Endothelial cell of umbilical vein (primary cell): ENCODE data around the gene HDGFL2. TPM values are rescaled to one million over a fixed set of nuclear protein-coding genes. Genes with fewer than 3 reads are reported as not detected.

Experiments
- BruUV-seq: library from RNA; stranded (reverse); fragments of 400-500 nt; replicated peaks from 2 replicates; lab custom pipeline; 2021; lab: Mats Ljungman, UMichigan
- CTCF ChIA-PET: fragments of 300-600, 350-600 bp; sonication (Branson Sonifier 250); formaldehyde crosslinking; loops from one replicate; lab custom pipeline; 2021; ENCODE audit warnings: antibody characterized with exemption, inconsistent platforms; lab: Charles Lee
- POLR2A ChIA-PET: fragments of 300-600, 350-600 bp; sonication (Branson Sonifier 250); formaldehyde crosslinking; loops from one replicate; lab custom pipeline; 2021; ENCODE audit warnings: antibody characterized with exemption, inconsistent platforms; lab: Charles Lee
- DNase-seq: peaks from one replicate; pipeline ENCODE4 v3.0.0-alpha.2; 2011; ENCODE audit warnings: low read depth, low spot score
- FAIRE-seq: peaks from 2 replicates; lab custom pipeline; 2011; peaks lifted over from hg19 to GRCh38; lab: Jason Lieb, UNC
- H2AFZ ChIP-seq: 2 replicates; pipeline ENCODE4 v1.6.0; 2012; ENCODE audit warnings: low read depth, low read length, control low read depth, inconsistent platforms
- H3K27ac ChIP-seq: 2 replicates; pipeline ENCODE4 v1.5.1; 2011; ENCODE audit warnings: low read depth, mild to moderate bottlenecking, control low read depth, low read length, moderate library complexity; ENCODE audit not compliant: insufficient read depth
- H3K27me3 ChIP-seq, 2 experiments: 2 replicates each; pipeline versions ENCODE4 v1.6.0 to v1.6.1; 2011; ENCODE audit warnings: low read length in 2 of 2, mixed read lengths in 1 of 2; ENCODE audit not compliant: control insufficient read depth in 2 of 2, insufficient read depth in 2 of 2
- H3K36me3 ChIP-seq, 2 experiments: 2 replicates in 1 of 2; 3 replicates in 1 of 2; pipeline ENCODE4 v1.5.1; 2011; ENCODE audit warnings: low read length in 2 of 2, mild to moderate bottlenecking in 1 of 2, moderate library complexity in 1 of 2; ENCODE audit not compliant: control insufficient read depth in 2 of 2, insufficient read depth in 2 of 2; ENCODE audit errors: extremely low read depth in 1 of 2
- H3K4me1 ChIP-seq: 3 replicates; pipeline ENCODE4 v1.5.1; 2011; ENCODE audit warnings: mild to moderate bottlenecking, low read length; ENCODE audit not compliant: control insufficient read depth, insufficient read depth; ENCODE audit errors: extremely low read depth
- H3K4me2 ChIP-seq: 2 replicates; pipeline ENCODE4 v1.6.1; 2011; ENCODE audit warnings: low read length, control low read depth, mixed read lengths; ENCODE audit not compliant: insufficient read depth
- H3K4me3 ChIP-seq, 3 experiments: fragments of 200-600 bp in 1 of 3; sonication (generic), shearing (Covaris generic) in 1 of 3; replicated peaks in 1 of 3; 2 replicates each; pipeline ENCODE4 v1.5.1; 2011 to 2016; ENCODE audit warnings: control low read depth in 3 of 3, low read length in 3 of 3, mild to moderate bottlenecking in 2 of 3, inconsistent platforms in 1 of 3, low read depth in 1 of 3, moderate library complexity in 1 of 3; ENCODE audit not compliant: insufficient read depth in 1 of 3
- H3K79me2 ChIP-seq: 2 replicates; pipeline ENCODE4 v1.6.0; 2012; ENCODE audit warnings: low read length, inconsistent platforms; ENCODE audit not compliant: control insufficient read depth, insufficient read depth
- H3K9ac ChIP-seq: replicated peaks from 2 replicates; pipeline ENCODE3; 2011; ENCODE audit warnings: low read length, control low read depth; ENCODE audit not compliant: insufficient read depth; ENCODE audit errors: extremely low read depth
- H3K9me1 ChIP-seq: replicated peaks from 3 replicates; pipeline ENCODE4 v1.6.0; 2011; ENCODE audit warnings: mild to moderate bottlenecking, low read length; ENCODE audit not compliant: control insufficient read depth, insufficient read depth; ENCODE audit errors: extremely low read depth
- H3K9me3 ChIP-seq: replicated peaks from 2 replicates; pipeline ENCODE4 v1.5.1; 2012; ENCODE audit warnings: low read length, inconsistent platforms; ENCODE audit not compliant: control insufficient read depth, insufficient read depth
- H4K20me1 ChIP-seq: replicated peaks from 2 replicates; pipeline ENCODE3; 2011; ENCODE audit warnings: mild to moderate bottlenecking, low read length; ENCODE audit not compliant: control insufficient read depth, insufficient read depth; ENCODE audit errors: extremely low read depth
- CTCF ChIP-seq, 2 donors: IDR thresholded peaks; 1 replicate in 1 of 2; 2 replicates in 1 of 2; pipeline ENCODE4 v1.5.1; 2011; ENCODE audit warnings: low read length in 2 of 2, mild to moderate bottlenecking in 2 of 2, moderate library complexity in 2 of 2, control low read depth in 1 of 2, inconsistent platforms in 1 of 2, low read depth in 1 of 2; ENCODE audit not compliant: insufficient read depth in 1 of 2; ENCODE audit errors: extremely low read depth in 1 of 2
- EZH2 ChIP-seq: IDR thresholded peaks from 2 replicates; pipeline ENCODE4 v1.6.1; 2012; ENCODE audit warnings: borderline replicate concordance, low read depth, mild to moderate bottlenecking, moderate library complexity, low read length, inconsistent platforms; ENCODE audit not compliant: severe bottlenecking
- FOS ChIP-seq: IDR thresholded peaks from 2 replicates; pipeline ENCODE4 v1.6.1; 2011; ENCODE audit warnings: mild to moderate bottlenecking, low read length, moderate library complexity, borderline replicate concordance; ENCODE audit not compliant: insufficient read depth
- GATA2 ChIP-seq: IDR thresholded peaks from 2 replicates; pipeline ENCODE4 v1.7.0; 2011; ENCODE audit warnings: low read depth, mild to moderate bottlenecking, moderate library complexity, mixed read lengths, low read length; ENCODE audit not compliant: insufficient read length, insufficient read depth
- JUN ChIP-seq: IDR thresholded peaks from 2 replicates; pipeline ENCODE4 v1.6.1; 2011; ENCODE audit warnings: borderline replicate concordance, low read depth; ENCODE audit not compliant: insufficient read length, insufficient read depth
- MAX ChIP-seq: IDR thresholded peaks from 2 replicates; pipeline ENCODE4 v1.6.1; 2011; ENCODE audit not compliant: insufficient read depth, insufficient read length
- MYC ChIP-seq: IDR thresholded peaks from one replicate; pipeline ENCODE4 v1.6.1; 2011; ENCODE audit warnings: mild to moderate bottlenecking, low read depth, low read length
- POLR2A ChIP-seq: IDR thresholded peaks from 2 replicates; pipeline ENCODE4 v1.6.1; 2012; ENCODE audit warnings: low read depth, mild to moderate bottlenecking, control low read depth, low read length
- POLR2AphosphoS5 ChIP-seq: IDR thresholded peaks from 2 replicates; pipeline ENCODE4 v1.6.1; 2012; ENCODE audit warnings: low read depth, mild to moderate bottlenecking, control low read depth, low read length, moderate library complexity; ENCODE audit not compliant: insufficient read depth
- dilution Hi-C: fragments of 300-500 bp; cut with MboI; formaldehyde crosslinking; loops from one replicate; pipeline ENCODE4 v1.15.0; 2019; ENCODE audit warnings: low sequenced_read_pairs; ENCODE audit not compliant: extremely low pct_ligation_motif_present
- intact Hi-C: fragments of 100-400 bp; cut with micrococcal nuclease; formaldehyde crosslinking; loops from one replicate; pipeline ENCODE4 v1.10.0; 2022
- polyA plus RNA-seq, 4 experiments: library from polyadenylated mRNA; depleted of rRNA in 3 of 4; stranded (reverse) in 3 of 4; unstranded in 1 of 4; fragments of >200 nt; gene quantifications; 2 replicates each; pipeline versions ENCODE4 v1.2.1 to v1.2.3, GENCODE V29; 2011 to 2012; ENCODE audit warnings: missing spikeins in 1 of 4
- total RNA-seq: library from RNA; stranded (reverse); gene quantifications from 2 replicates; pipeline ENCODE4 v1.2.3, GENCODE V29; 2021

HDGFL2 gene
- total and polyA plus RNA-seq, 2 donors (not counting 3 experiments of a cell fraction or from before 2014, with no cell fraction given), result 39.1 to 79.6 TPM

GRCh38 chr19:4512070-4512469, 40.0 kb downstream of the HDGFL2 start:
- BruUV-seq, result no TSS peak
- Histone ChIP-seq H3K9ac (no peak overlapping the region), H3K36me3 (no peaks in the 10 kb centered on the region)

More at GRCh38 chr19:4512070-4512469, 40.0 kb downstream of the HDGFL2 start:
- H3K4me2 ChIP-seq, result no peak overlapping the region
- no peak overlapping the region for H3K27ac ChIP-seq
- intact Hi-C loops, result no loop called here
- no peaks in the 10 kb centered on the region for H3K79me2 ChIP-seq
- H4K20me1 ChIP-seq, result no peaks in the 10 kb centered on the region
- no peak overlapping the region for H3K4me3 ChIP-seq
- ChIA-PET POLR2A (no interaction called here), CTCF (no interaction called here)
- dilution Hi-C loops, result no loop called here
- no peaks in the 10 kb centered on the region for H3K4me1 ChIP-seq
- H3K27me3 ChIP-seq, result no peaks in the 10 kb centered on the region
- no peak for FAIRE-seq
- DNase-seq, result no peak
- no peaks in the 10 kb centered on the region for H3K9me3 ChIP-seq
- H3K9me1 ChIP-seq, result no peaks in the 10 kb centered on the region
- TF ChIP-seq EZH2, result no peak
- TF ChIP-seq FOS, result no peak
- no peak for TF ChIP-seq JUN
- no peak for TF ChIP-seq GATA2
- no peak for TF ChIP-seq POLR2AphosphoS5
- no peak for TF ChIP-seq MAX
- no peak for TF ChIP-seq MYC
- no peak for TF ChIP-seq CTCF (IDR thresholded peaks at IDR 0.05; ENCODE audit: extremely low read depth in 1 of 2, insufficient read depth in 1 of 2, low read depth in 1 of 2, low read length in 2 of 2)
- no peak for TF ChIP-seq POLR2A
- no peak overlapping the region for H2AFZ ChIP-seq
